ENCODE measurements around the gene FOXN3. TPM values are rescaled to one million over a fixed set of nuclear protein-coding genes. Genes with fewer than 3 reads are reported as not detected.
A peak's percentile ranks its signal among the peaks of the same experiment; 100 is the strongest.

The FOXN3 gene
- total and polyA plus RNA-seq, 2 experiments from 2014 or later, result 98.9 to 167 TPM

GRCh38 chr14:89298056-89298834 is 118.8 kb downstream of the FOXN3 start:
- no peak for ATAC-seq
- H4K20me1 ChIP-seq (replicated peaks; ENCODE audit: insufficient read depth), result no peaks in the 10 kb centered on the region

GRCh38 chr14:89296281-89296745 is 120.7 kb downstream of the FOXN3 start:
- Histone ChIP-seq H3K36me3 (ENCODE audit: insufficient read depth) (no peaks in the 10 kb centered on the region), H3K27ac (ENCODE audit: low read depth) (peak overlapping the region; percentile 99), H2AFZ (no peak overlapping the region), H4K20me1 (replicated peaks; ENCODE audit: insufficient read depth) (no peaks in the 10 kb centered on the region), H3K4me2 (peak overlapping the region; percentile 8; the same call in 1 of the 2 replicates), H3K79me2 (replicated peaks; ENCODE audit: insufficient read depth) (peaks cover 65% of the 10 kb centered on the region), H3F3A (replicated peaks; ENCODE audit: low read depth) (peaks cover 13% of the 10 kb centered on the region), H3K4me1 (ENCODE audit: insufficient read depth) (peaks cover 53% of the 10 kb centered on the region), H3K9me2 (ENCODE audit: insufficient read depth) (no peaks in the 10 kb centered on the region), H3K4me3 (no peak overlapping the region), H3K27me3 (ENCODE audit: insufficient read depth) (no peaks in the 10 kb centered on the region)
- Mint-ChIP-seq H3K27ac (peak overlapping the region; percentile 94; the same call in 1 of the 2 replicates), H3K9me3 (no peaks in the 10 kb centered on the region; the same call in 2 of the 3 replicates), H3K27me3 (ENCODE audit: insufficient read depth, low read depth, poor library complexity) (peaks cover 32% of the 10 kb centered on the region), H3K4me3 (no peak overlapping the region), H3K4me1 (peaks cover 74% of the 10 kb centered on the region), H3K36me3 (ENCODE audit: low read depth) (peaks cover 65% of the 10 kb centered on the region)
- DNase-seq (ENCODE audit: low spot score), result peak; percentile 89
- peak; percentile 72 for ATAC-seq
- peak; percentile 100 for TF ChIP-seq NANOG (IDR thresholded peaks at IDR 0.05; ENCODE audit: borderline replicate concordance)
- TF ChIP-seq ZNF114 (CRISPR knock-in tag; IDR thresholded peaks at IDR 0.05), result peak; percentile 97
- TF ChIP-seq ZNF331 (CRISPR knock-in tag; IDR thresholded peaks at IDR 0.05; ENCODE audit: low read depth), result no peak

More at GRCh38 chr14:89298056-89298834, 118.8 kb downstream of the FOXN3 start:
- Histone ChIP-seq H2AFZ (no peak overlapping the region), H3K27me3 (ENCODE audit: insufficient read depth) (no peaks in the 10 kb centered on the region), H3F3A (replicated peaks; ENCODE audit: low read depth) (peaks cover 13% of the 10 kb centered on the region), H3K4me1 (ENCODE audit: insufficient read depth) (peaks cover 45% of the 10 kb centered on the region), H3K9me2 (ENCODE audit: insufficient read depth) (no peaks in the 10 kb centered on the region), H3K4me3 (no peak overlapping the region), H3K79me2 (replicated peaks; ENCODE audit: insufficient read depth) (peaks cover 65% of the 10 kb centered on the region), H3K4me2 (no peak overlapping the region), H3K36me3 (ENCODE audit: insufficient read depth) (no peaks in the 10 kb centered on the region), H3K27ac (ENCODE audit: low read depth) (peak overlapping the region; percentile 86)
- TF ChIP-seq NANOG (IDR thresholded peaks at IDR 0.05; ENCODE audit: borderline replicate concordance), result no peak
- no peak for TF ChIP-seq STAT1 (IDR thresholded peaks at IDR 0.05; ENCODE audit: unreplicated experiment)
- TF ChIP-seq EZH2 (IDR thresholded peaks at IDR 0.05; ENCODE audit: low read depth, unreplicated experiment), result no peak
- no peak for TF ChIP-seq POLR2AphosphoS5 (IDR thresholded peaks at IDR 0.05; ENCODE audit: low read depth)
- no peak for TF ChIP-seq CTCF (conservative IDR thresholded peaks at IDR 0.05; ENCODE audit: low read depth in 2 of 2)
- no peak for TF ChIP-seq CREB1 (CRISPR knock-in tag; IDR thresholded peaks at IDR 0.05; ENCODE audit: low read depth)
- no peak for TF ChIP-seq ETS1 (IDR thresholded peaks at IDR 0.05)
- peaks cover 65% of the 10 kb centered on the region for H3K4me1 Mint-ChIP-seq
- H3K27me3 Mint-ChIP-seq (ENCODE audit: insufficient read depth, low read depth, poor library complexity), result peaks cover 27% of the 10 kb centered on the region
- H3K27ac Mint-ChIP-seq, result peak overlapping the region; percentile 81
- peaks cover 2% of the 10 kb centered on the region; the same call in 1 of the 3 replicates for H3K9me3 Mint-ChIP-seq
- H3K36me3 Mint-ChIP-seq (ENCODE audit: low read depth), result peaks cover 62% of the 10 kb centered on the region
- DNase-seq (ENCODE audit: low spot score), result no peak
- H3K4me3 Mint-ChIP-seq, result no peak overlapping the region

All from GM23338 (cell line).